ENCODE results near the gene GTF3C4.

DNA sequence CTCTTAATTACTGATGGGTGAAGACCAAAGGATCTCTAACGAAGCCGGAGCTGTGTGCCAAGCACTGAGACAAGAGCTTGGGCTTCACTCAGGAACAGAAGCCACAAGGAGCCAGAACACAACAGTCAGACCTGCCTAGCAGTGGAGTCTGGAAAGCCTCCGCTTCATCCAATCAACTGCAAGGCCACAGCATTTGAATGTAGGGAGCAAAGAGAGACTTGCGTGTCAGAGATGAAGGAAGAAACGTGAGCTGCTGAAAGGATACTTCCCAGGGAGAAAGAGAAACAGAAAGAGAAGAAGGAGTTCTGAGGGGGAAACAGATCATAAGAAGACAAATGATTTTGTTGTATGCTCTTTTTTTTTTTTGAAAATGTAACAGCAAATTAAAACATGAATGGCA, 44.0 kb upstream of the GTF3C4 start:
- TF ChIP-seq CTCF (IDR thresholded peaks at IDR 0.05) (no peak), POLR2A (IDR thresholded peaks at IDR 0.05) (no peak)
